Fibroblast of skin of abdomen (primary cell): Measurements from ENCODE around the gene TDRD12.
A peak's percentile ranks its signal among the peaks of the same experiment; 100 is the strongest.
"Not testable (repeated sequence)": the region's sequence is repeated elsewhere in the genome, so short reads cannot be mapped to it uniquely, and the experiment has no call there.

Experiments
- DNase-seq: peaks from one replicate; pipeline ENCODE4 v3.0.0-alpha.2; 2013

TDRD12 gene

GRCh38 chr19:32746631-32747196 lies 27.1 kb downstream of the TDRD12 start:
- not testable (repeated sequence) for DNase-seq

- DNase-seq = no peak
Measured at GRCh38 chr19:32748497-32748896, 28.9 kb downstream of the TDRD12 start.

- no peak for DNase-seq
Measured at GRCh38 chr19:32748948-32749347, 29.4 kb downstream of the TDRD12 start.

- DNase-seq = no peak
Measured at GRCh38 chr19:32749361-32749760, 29.8 kb downstream of the TDRD12 start.

- no peak for DNase-seq
Measured at GRCh38 chr19:32750441-32751055, 31.0 kb downstream of the TDRD12 start.

- DNase-seq = no peak
Measured at GRCh38 chr19:32751066-32751465, 31.5 kb downstream of the TDRD12 start.

- DNase-seq = no peak
Measured at GRCh38 chr19:32757189-32757588, 37.6 kb downstream of the TDRD12 start.

- not testable (repeated sequence) for DNase-seq
Measured at GRCh38 chr19:32765365-32765764, 45.8 kb downstream of the TDRD12 start.

- DNase-seq = no peak
Measured at GRCh38 chr19:32767951-32768679, 48.5 kb downstream of the TDRD12 start.

- DNase-seq = no peak
Measured at GRCh38 chr19:32771596-32771995, 52.0 kb downstream of the TDRD12 start.

GRCh38 chr19:32773126-32773525 lies 53.6 kb downstream of the TDRD12 start:
- DNase-seq = peak; percentile 2

GRCh38 chr19:32779082-32779481 lies 59.5 kb downstream of the TDRD12 start:
- no peak for DNase-seq

GRCh38 chr19:32781280-32781679 lies 61.7 kb downstream of the TDRD12 start:
- no peak for DNase-seq

GRCh38 chr19:32782089-32782488 lies 62.5 kb downstream of the TDRD12 start:
- not testable (repeated sequence) for DNase-seq

GRCh38 chr19:32787161-32787813 lies 67.7 kb downstream of the TDRD12 start:
- not testable (repeated sequence) for DNase-seq

GRCh38 chr19:32787895-32788294 lies 68.3 kb downstream of the TDRD12 start:
- DNase-seq = not testable (repeated sequence)

GRCh38 chr19:32789429-32789828 lies 69.9 kb downstream of the TDRD12 start:
- DNase-seq = no peak

- DNase-seq = no peak
Measured at GRCh38 chr19:32798201-32798600, 78.6 kb downstream of the TDRD12 start.

GRCh38 chr19:32800191-32800590 lies 80.6 kb downstream of the TDRD12 start:
- DNase-seq = no peak

- no peak for DNase-seq
Measured at GRCh38 chr19:32800754-32801153, 81.2 kb downstream of the TDRD12 start.

GRCh38 chr19:32802840-32803239 lies 83.3 kb downstream of the TDRD12 start:
- no peak for DNase-seq

- no peak for DNase-seq
Measured at GRCh38 chr19:32808236-32808635, 88.7 kb downstream of the TDRD12 start.

GRCh38 chr19:32809254-32809653 lies 89.7 kb downstream of the TDRD12 start:
- no peak for DNase-seq
